Spleen (tissue), 7 donors: ENCODE results near the gene FERMT3.

Experiments used
- CTCF ChIP-seq, 11 experiments: fragments of 200-600 bp in 7 of 11; fragments of 450-650 bp in 4 of 11; sonication (generic) in 4 of 11; IDR thresholded peaks in 8 of 11; conservative IDR thresholded peaks in 3 of 11; 1 replicate in 7 of 11; 2 replicates in 4 of 11; pipeline versions ENCODE4 v1.4.0 to v1.8.0; 2016 to 2021; ENCODE audit warnings: antibody characterized with exemption in 11 of 11, inconsistent platforms in 4 of 11, mild to moderate bottlenecking in 1 of 11
- POLR2A ChIP-seq, 3 donors: fragments of 450-650 bp; IDR thresholded peaks; one replicate each; pipeline ENCODE4 v1.5.1; 2017; ENCODE audit warnings: antibody characterized with exemption in 3 of 3, mild to moderate bottlenecking in 1 of 3
- POLR2AphosphoS5 ChIP-seq, 3 donors: sonication (generic); formaldehyde crosslinking; IDR thresholded peaks; one replicate each; pipeline ENCODE4 v1.5.1; 2017; ENCODE audit warnings: antibody characterized with exemption in 3 of 3
- donor health status: DM: no; HTN: no; CAD: no; lungs with moderate emphysema.
- donor health status: DM: no; HTN: no; CAD: no.
- donor health status: DM: no; HTN: no; CAD: no.

- no peak for TF ChIP-seq CTCF (IDR thresholded peaks at IDR 0.05 in 8 of 11, conservative IDR thresholded peaks at IDR 0.05 in 3 of 11)
- no peak for TF ChIP-seq POLR2A (IDR thresholded peaks at IDR 0.05)
- no peak for TF ChIP-seq POLR2AphosphoS5 (IDR thresholded peaks at IDR 0.05)
Measured at GRCh38 chr11:64261556-64262080, 55.1 kb downstream of the FERMT3 start.
